LNCaP clone FGC (cell line): Measurements from ENCODE around the gene CAPN9.
"Not testable (repeated sequence)": the region's sequence is repeated elsewhere in the genome, so short reads cannot be mapped to it uniquely, and the experiment has no call there.

Source experiments
- DNase-seq: peaks from one replicate; pipeline ENCODE4 v3.0.0-alpha.2; 2011; ENCODE audit warnings: low read depth
- H3K4me3 ChIP-seq: 2 replicates; pipeline ENCODE4 v1.5.1; 2011; ENCODE audit warnings: mild to moderate bottlenecking, low read depth, low read length, control low read depth
- TF ChIP-seq, protein P1 (sequence below): IDR thresholded peaks from 2 replicates; pipeline ENCODE4 v1.5.1; 2012; ENCODE audit warnings: mild to moderate bottlenecking; ENCODE audit not compliant: control insufficient read depth, insufficient read depth; ENCODE audit errors: extremely low read depth

CAPN9 gene

DNA sequence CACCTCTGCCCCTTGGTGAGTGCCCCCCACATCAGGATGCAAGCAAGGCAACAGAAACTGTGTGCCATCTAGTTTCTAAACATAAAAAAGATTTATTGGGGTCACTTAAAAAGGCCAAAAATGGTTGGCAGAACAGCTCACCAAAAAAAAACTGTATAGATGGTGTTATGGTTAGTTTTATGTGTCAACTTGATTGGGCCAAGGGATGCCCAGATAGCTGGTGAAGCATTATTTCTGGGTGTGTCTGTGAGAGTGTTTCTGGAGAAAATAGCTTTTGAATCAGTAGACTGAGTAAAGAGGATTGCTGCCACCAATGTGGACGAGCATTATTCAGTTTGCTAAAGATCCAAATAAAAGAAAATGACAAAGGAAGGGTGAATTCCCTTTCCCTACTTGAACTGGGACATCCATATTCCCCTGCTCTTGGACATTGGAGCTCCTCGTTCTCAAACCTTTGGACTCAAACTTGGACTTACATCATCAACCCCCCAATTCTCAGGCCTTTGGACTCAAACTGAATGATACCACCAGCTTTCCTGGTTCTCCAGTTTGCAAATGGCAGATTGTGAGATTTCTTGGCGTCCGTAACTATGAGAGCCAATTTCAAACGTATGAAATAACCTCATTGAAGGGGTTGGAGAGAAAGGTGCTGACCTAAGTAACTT is 16.9 kb downstream of the CAPN9 start:
- TF ChIP-seq, protein P1, sequence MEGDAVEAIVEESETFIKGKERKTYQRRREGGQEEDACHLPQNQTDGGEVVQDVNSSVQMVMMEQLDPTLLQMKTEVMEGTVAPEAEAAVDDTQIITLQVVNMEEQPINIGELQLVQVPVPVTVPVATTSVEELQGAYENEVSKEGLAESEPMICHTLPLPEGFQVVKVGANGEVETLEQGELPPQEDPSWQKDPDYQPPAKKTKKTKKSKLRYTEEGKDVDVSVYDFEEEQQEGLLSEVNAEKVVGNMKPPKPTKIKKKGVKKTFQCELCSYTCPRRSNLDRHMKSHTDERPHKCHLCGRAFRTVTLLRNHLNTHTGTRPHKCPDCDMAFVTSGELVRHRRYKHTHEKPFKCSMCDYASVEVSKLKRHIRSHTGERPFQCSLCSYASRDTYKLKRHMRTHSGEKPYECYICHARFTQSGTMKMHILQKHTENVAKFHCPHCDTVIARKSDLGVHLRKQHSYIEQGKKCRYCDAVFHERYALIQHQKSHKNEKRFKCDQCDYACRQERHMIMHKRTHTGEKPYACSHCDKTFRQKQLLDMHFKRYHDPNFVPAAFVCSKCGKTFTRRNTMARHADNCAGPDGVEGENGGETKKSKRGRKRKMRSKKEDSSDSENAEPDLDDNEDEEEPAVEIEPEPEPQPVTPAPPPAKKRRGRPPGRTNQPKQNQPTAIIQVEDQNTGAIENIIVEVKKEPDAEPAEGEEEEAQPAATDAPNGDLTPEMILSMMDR = no peak
- no peak overlapping the region for H3K4me3 ChIP-seq

DNA sequence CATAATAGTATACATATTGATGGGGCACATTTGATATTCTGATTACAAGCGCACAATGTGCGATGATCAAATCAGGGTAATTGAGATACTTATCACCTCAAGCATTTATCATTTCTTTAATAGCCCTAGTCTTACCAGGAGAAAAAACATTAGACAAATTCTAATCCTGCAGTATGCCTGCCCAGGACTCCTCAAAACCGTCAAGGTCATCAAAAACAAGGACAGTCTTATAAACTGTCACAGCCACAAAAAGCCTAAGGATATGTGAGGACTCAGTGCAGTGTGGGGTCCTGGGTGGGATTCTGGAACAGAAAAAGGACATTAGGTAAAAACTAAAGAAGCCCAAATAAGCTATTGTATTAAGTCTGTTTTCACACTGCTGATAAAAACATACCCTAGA is 19.1 kb downstream of the CAPN9 start:
- no peak for DNase-seq
- no peak overlapping the region for H3K4me3 ChIP-seq
- TF ChIP-seq, protein P1 = no peak

More for the DNA sequence above, 16.9 kb downstream of the CAPN9 start:
- DNase-seq = no peak

GRCh38 chr1:230767859-230768612 is 20.8 kb downstream of the CAPN9 start:
- not testable (repeated sequence) for H3K4me3 ChIP-seq, DNase-seq

GRCh38 chr1:230768903-230769570 is 21.8 kb downstream of the CAPN9 start:
- H3K4me3 ChIP-seq = no peak overlapping the region
- TF ChIP-seq, protein P1 = no peak
- DNase-seq = peak; percentile 8

DNA sequence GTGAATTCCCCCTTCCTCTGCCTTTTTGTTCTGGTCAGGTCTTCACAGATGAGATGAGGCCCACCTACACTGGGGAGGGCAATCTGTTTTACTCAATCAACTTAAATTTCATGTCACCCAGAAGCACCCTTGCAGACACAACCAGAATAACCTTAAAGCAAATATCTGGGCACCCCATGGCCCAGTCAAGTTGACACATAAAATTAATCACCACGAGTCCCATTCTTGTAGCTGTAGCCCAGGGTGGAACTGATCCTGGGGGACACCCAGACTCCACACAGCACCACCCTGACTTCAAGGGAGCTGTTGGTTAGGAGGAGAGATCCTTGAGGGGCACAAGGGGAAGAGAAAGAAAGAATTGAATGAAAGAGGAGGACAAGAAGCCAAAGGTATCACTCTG is 23.1 kb downstream of the CAPN9 start:
- DNase-seq = no peak
- H3K4me3 ChIP-seq = no peak overlapping the region
- TF ChIP-seq, protein P1 = no peak

DNA sequence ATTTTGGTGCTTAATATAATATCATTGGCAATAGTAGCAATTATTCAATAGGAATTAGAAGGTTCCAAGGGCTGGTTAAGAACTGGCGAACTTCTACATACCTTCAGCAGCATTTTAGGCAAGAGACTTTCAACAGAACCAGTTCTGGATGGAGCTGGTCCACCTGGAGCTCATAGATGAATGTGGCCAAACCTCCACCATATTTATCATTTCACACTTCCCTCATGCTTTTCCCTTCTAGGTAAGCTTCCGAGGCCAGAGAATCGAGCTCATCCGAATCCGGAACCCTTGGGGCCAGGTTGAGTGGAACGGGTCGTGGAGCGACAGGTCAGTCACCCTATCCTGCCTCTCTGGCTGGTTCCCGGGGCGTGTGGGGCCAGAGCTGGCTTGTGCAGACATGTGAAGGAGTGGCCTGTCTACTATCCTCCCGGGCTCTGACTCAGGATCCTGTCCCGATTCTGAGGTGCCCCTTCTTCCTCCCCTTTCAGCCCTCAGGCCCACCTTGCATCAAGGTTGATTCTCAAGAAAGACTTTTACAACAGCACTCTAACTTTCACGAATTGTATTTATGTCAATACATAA is 24.7 kb downstream of the CAPN9 start:
- TF ChIP-seq, protein P1 = no peak
- no peak overlapping the region for H3K4me3 ChIP-seq
- no peak for DNase-seq
